ENCODE measurements around the gene SUSD3.

Gene SUSD3

GRCh38 chr9:93030642-93031628 lies 27.6 kb upstream of the SUSD3 start:
- DNase-seq = no peak

GRCh38 chr9:93031629-93032430 lies 26.7 kb upstream of the SUSD3 start:
- no peak for DNase-seq

GRCh38 chr9:93032545-93032944 lies 26.0 kb upstream of the SUSD3 start:
- no peak for DNase-seq

- no peak for DNase-seq
Observed at GRCh38 chr9:93033531-93033930, 25.0 kb upstream of the SUSD3 start.

GRCh38 chr9:93035106-93035660 lies 23.3 kb upstream of the SUSD3 start:
- no peak for DNase-seq

GRCh38 chr9:93035821-93036351 lies 22.6 kb upstream of the SUSD3 start:
- no peak for DNase-seq

GRCh38 chr9:93036887-93037475 lies 21.5 kb upstream of the SUSD3 start:
- DNase-seq = no peak

- DNase-seq = no peak
Observed at GRCh38 chr9:93037476-93037971, 21.0 kb upstream of the SUSD3 start.

- no peak for DNase-seq
Observed at GRCh38 chr9:93038918-93039317, 19.6 kb upstream of the SUSD3 start.

GRCh38 chr9:93039456-93039855 lies 19.0 kb upstream of the SUSD3 start:
- DNase-seq = no peak

- DNase-seq = no peak
Observed at GRCh38 chr9:93039976-93040375, 18.5 kb upstream of the SUSD3 start.

GRCh38 chr9:93040409-93040808 lies 18.1 kb upstream of the SUSD3 start:
- no peak for DNase-seq

GRCh38 chr9:93041108-93041802 lies 17.2 kb upstream of the SUSD3 start:
- DNase-seq = no peak

- no peak for DNase-seq
Observed at GRCh38 chr9:93043122-93043521, 15.4 kb upstream of the SUSD3 start.

- DNase-seq = no peak
Observed at GRCh38 chr9:93045521-93045920, 13.0 kb upstream of the SUSD3 start.

- no peak for DNase-seq
Observed at GRCh38 chr9:93048566-93049448, 9.7 kb upstream of the SUSD3 start.

GRCh38 chr9:93049491-93049890 lies 9.0 kb upstream of the SUSD3 start:
- DNase-seq = no peak

- no peak for DNase-seq
Observed at GRCh38 chr9:93050231-93050630, 8.3 kb upstream of the SUSD3 start.

GRCh38 chr9:93051680-93052089 lies 6.8 kb upstream of the SUSD3 start:
- DNase-seq = no peak

GRCh38 chr9:93052791-93053540 lies 5.5 kb upstream of the SUSD3 start:
- peak; percentile 25 for DNase-seq

Data from NCI-H1105 treated with DMSO at 0.1 percent for 48 hours (cell line).